Lower lobe of right lung (tissue), 2 donors: ENCODE measurements around the gene MAP3K20. TPM values are rescaled to one million over a fixed set of nuclear protein-coding genes. Genes with fewer than 3 reads are reported as not detected.
"Not testable (repeated sequence)": the region's sequence is repeated elsewhere in the genome, so short reads cannot be mapped to it uniquely, and the experiment has no call there.

Experiments
- ATAC-seq, 2 donors: fragments of 200-7000 bp; cut with Tn5 transposase; one replicate each; pipeline ENCODE4 v1.9.1; 2020 to 2022; ENCODE audit warnings: mild to moderate bottlenecking in 2 of 2, moderate library complexity in 2 of 2
- DNase-seq: peaks from one replicate; pipeline ENCODE4 v3.0.0-alpha.2; 2020
- H3K27ac ChIP-seq: fragments of 200-600 bp; one replicate; pipeline ENCODE4 v1.8.0; 2022
- H3K27me3 ChIP-seq: fragments of 200-600 bp; one replicate; pipeline ENCODE4 v1.8.0; 2022; ENCODE audit warnings: low read depth
- H3K36me3 ChIP-seq: fragments of 200-600 bp; one replicate; pipeline ENCODE4 v1.8.0; 2022; ENCODE audit warnings: mild to moderate bottlenecking
- H3K4me1 ChIP-seq: fragments of 200-600 bp; one replicate; pipeline ENCODE4 v1.8.0; 2022
- H3K4me3 ChIP-seq: fragments of 200-600 bp; one replicate; pipeline ENCODE4 v1.8.0; 2022; ENCODE audit warnings: mild to moderate bottlenecking
- H3K9me3 ChIP-seq: fragments of 200-600 bp; one replicate; pipeline ENCODE4 v1.8.0; 2022
- CTCF ChIP-seq: fragments of 200-600 bp; IDR thresholded peaks from one replicate; pipeline ENCODE4 v1.8.0; 2022; ENCODE audit warnings: antibody characterized with exemption, mild to moderate bottlenecking
- intact Hi-C: fragments of 100-400 bp; cut with DNase I; formaldehyde crosslinking; loops from one replicate; pipeline ENCODE4 v1.11.0; 2022
- total RNA-seq: library from RNA; stranded (reverse); fragmentation: NEBNext Ultra II Directional; extraction: Animal tissue kit (Norgen Biotek cat#: 25700); gene quantifications from one replicate; pipeline ENCODE4 v1.2.1, GENCODE V29; 2021
- donor health status: DM: no; HTN: yes; CAD: no; lungs with severe emphysema.

Gene MAP3K20
- total RNA-seq, 1 donor from 2014 or later = 40.8 TPM

GRCh38 chr2:173204316-173204715, 128.7 kb downstream of the MAP3K20 start:
- no peak for ATAC-seq
- DNase-seq = no peak
- no peak overlapping the region for H3K27ac ChIP-seq

GRCh38 chr2:173205375-173205774, 129.7 kb downstream of the MAP3K20 start:
- DNase-seq (peak; percentile 48), ATAC-seq (peak; percentile 81 to 82)
- Histone ChIP-seq H3K27ac (peak overlapping the region; percentile 44), H3K9me3 (no peaks in the 10 kb centered on the region), H3K4me3 (no peak overlapping the region), H3K27me3 (no peaks in the 10 kb centered on the region), H3K36me3 (no peaks in the 10 kb centered on the region), H3K4me1 (peaks cover 16% of the 10 kb centered on the region)
- intact Hi-C loops = no loop called here
- no peak for TF ChIP-seq CTCF

More at GRCh38 chr2:173204316-173204715, 128.7 kb downstream of the MAP3K20 start:
- Histone ChIP-seq H3K9me3 (no peaks in the 10 kb centered on the region), H3K27me3 (no peaks in the 10 kb centered on the region), H3K4me1 (peaks cover 13% of the 10 kb centered on the region), H3K4me3 (no peak overlapping the region), H3K36me3 (no peaks in the 10 kb centered on the region)
- TF ChIP-seq CTCF = no peak
- intact Hi-C loops = no loop called here

- H3K27me3 ChIP-seq, H3K36me3 ChIP-seq, H3K9me3 ChIP-seq, ATAC-seq, H3K4me3 ChIP-seq, intact Hi-C loops, H3K27ac ChIP-seq: not testable (repeated sequence)
- H3K4me1 ChIP-seq = peaks cover 23% of the 10 kb centered on the region
- peak; percentile 61 for DNase-seq
These were observed 131.5 kb downstream of the MAP3K20 start for GRCh38 chr2:173207124-173207523.

GRCh38 chr2:173210270-173211196, 134.9 kb downstream of the MAP3K20 start:
- peak; percentile 87 for TF ChIP-seq CTCF
- Histone ChIP-seq H3K4me3 (no peak overlapping the region), H3K36me3 (no peaks in the 10 kb centered on the region), H3K27me3 (no peaks in the 10 kb centered on the region), H3K9me3 (no peaks in the 10 kb centered on the region), H3K4me1 (peaks cover 21% of the 10 kb centered on the region), H3K27ac (peak overlapping the region; percentile 13)
- intact Hi-C loops = loop anchor here (5.0 kb wide), 1 partner anchor 183 kb away; no protein-coding TSS in a partner anchor
- ATAC-seq = peak; percentile 94 to 95
- DNase-seq = peak; percentile 45

GRCh38 chr2:173213181-173213580, 137.5 kb downstream of the MAP3K20 start:
- H3K9me3 ChIP-seq = no peaks in the 10 kb centered on the region
- peaks cover 12% of the 10 kb centered on the region for H3K4me1 ChIP-seq
- ATAC-seq (no peak), DNase-seq (no peak)
- no peaks in the 10 kb centered on the region for H3K27me3 ChIP-seq
- H3K36me3 ChIP-seq = no peaks in the 10 kb centered on the region
- intact Hi-C loops = loop anchor here (5.0 kb wide), 1 partner anchor 186 kb away; no protein-coding TSS in a partner anchor
- no peak overlapping the region for H3K4me3 ChIP-seq
- no peak overlapping the region for H3K27ac ChIP-seq
- TF ChIP-seq CTCF = no peak

- intact Hi-C loops = loop anchor here (5.0 kb wide), 1 partner anchor 187 kb away; no protein-coding TSS in a partner anchor
- no peak overlapping the region for H3K4me3 ChIP-seq
- no peak for TF ChIP-seq CTCF
- no peaks in the 10 kb centered on the region for H3K9me3 ChIP-seq
- no peak for ATAC-seq
- no peak for DNase-seq
- no peaks in the 10 kb centered on the region for H3K27me3 ChIP-seq
- H3K36me3 ChIP-seq = no peaks in the 10 kb centered on the region
- no peak overlapping the region for H3K27ac ChIP-seq
- H3K4me1 ChIP-seq = peaks cover 21% of the 10 kb centered on the region
These were observed 138.6 kb downstream of the MAP3K20 start for GRCh38 chr2:173214213-173214612.
